Measurements from ENCODE around the gene RMRP. TPM values are rescaled to one million over a fixed set of nuclear protein-coding genes. Genes with fewer than 3 reads are reported as not detected.

Gene RMRP
- total and polyA plus RNA-seq, 9 of the 15 experiments (the other 6 are each of a cell fraction or from before 2014, with no cell fraction given): 75.7 to 89,974 (median 13,378) TPM; not detected in 3

- TF ChIP-seq UBTF (IDR thresholded peaks at IDR 0.05; ENCODE audit: borderline replicate concordance in 1 of 2, low read depth in 2 of 2, low read length in 2 of 2) (0 out of 4 replicates have a peak, but pooled peaks of 1 of the 2 experiments have one; percentile 5), KDM5B (IDR thresholded peaks at IDR 0.05; ENCODE audit: insufficient replicate concordance, low read depth, low read length) (peak; percentile 3), MITF (IDR thresholded peaks at IDR 0.05) (no peak), ZNF140 (CRISPR knock-in tag; IDR thresholded peaks at IDR 0.05) (no peak), MTF1 (CRISPR knock-in tag; IDR thresholded peaks at IDR 0.05; ENCODE audit: borderline replicate concordance) (no peak), MGA (IDR thresholded peaks at IDR 0.05) (no peak)
- DNase-seq (ENCODE audit: extremely low read depth in 1 of 4, low spot score in 3 of 4) (peak in 1 of 4 experiments; percentile 17), FAIRE-seq (no peak), ATAC-seq (no peak)
- H3K79me2 ChIP-seq (ENCODE audit: control insufficient read depth, insufficient read depth, low read length): no peaks in the 10 kb centered on the region
- H3K4me1 ChIP-seq (replicated peaks in 1 of 2; ENCODE audit: control insufficient read depth in 2 of 2, insufficient read depth in 2 of 2, low read length in 2 of 2): peaks cover 12 to 23% of the 10 kb centered on the region in 2 experiments; a peak in 4 of 5 replicates
- intact Hi-C loops (cut with micrococcal nuclease): no loop called here
- H3K9me3 ChIP-seq (replicated peaks; ENCODE audit: control insufficient read depth, insufficient read depth, low read depth, low read length): no peaks in the 10 kb centered on the region
- no peaks in the 10 kb centered on the region for H3K36me3 ChIP-seq (ENCODE audit: control insufficient read depth, insufficient read depth, low read length)
- H3K27ac ChIP-seq (ENCODE audit: extremely low read depth, low read depth, low read length): peak overlapping the region; percentile 86; the same call in 1 of the 3 replicates
- H4K20me1 ChIP-seq (replicated peaks; ENCODE audit: control insufficient read depth, insufficient read depth, low read length): no peaks in the 10 kb centered on the region
- in situ Hi-C loops (cut with MboI): no loop called here
- H3K9ac ChIP-seq (ENCODE audit: insufficient read depth in 1 of 2, low read depth in 2 of 2, low read length in 2 of 2): peak overlapping the region; percentile 59 to 92
- POLR2A ChIA-PET: interaction anchor here (0.8 to 1.5 kb wide), 4 partner anchors 10 to 36 kb away, joined by 3 to 10 read pairs (median 3); no protein-coding TSS in a partner anchor
- CTCF ChIA-PET (ENCODE audit: low intra/inter-chr PET ratio): no interaction called here
- 1% methylated on average over 9 of the region's 21 CpGs for WGBS (ENCODE audit: insufficient coverage, low coverage, missing lambda C conversion rate)
- no peaks in the 10 kb centered on the region for H3K9me1 ChIP-seq (ENCODE audit: control insufficient read depth, insufficient read depth, low read length)
- peak overlapping the region; percentile 66 for H3K4me2 ChIP-seq (ENCODE audit: insufficient read depth, low read length)
- peak overlapping the region; percentile 91; the same call in 1 of the 2 replicates for H2AFZ ChIP-seq (ENCODE audit: low read depth, low read length)
- TSS peak; percentile 42 for BruUV-seq (replicated peaks)
- H3K27me3 ChIP-seq (ENCODE audit: control insufficient read depth in 2 of 2, insufficient read depth in 2 of 2, low read length in 2 of 2): no peaks in the 10 kb centered on the region
- peak overlapping the region; percentile 72 for H3K4me3 ChIP-seq
These were observed 32.4 kb upstream of the RMRP start for GRCh38 chr9:35690294-35690613.
